OCI-LY7 (cell line): ENCODE data around the gene MROH7. TPM values are rescaled to one million over a fixed set of nuclear protein-coding genes. Genes with fewer than 3 reads are reported as not detected.

Source experiments
- BruUV-seq: library from RNA; stranded (reverse); fragments of 400-500 nt; replicated peaks from 2 replicates; lab custom pipeline; 2021; lab: Mats Ljungman, UMichigan
- CTCF ChIA-PET: fragments of 300-600 bp; sonication (Branson Sonifier 250); formaldehyde crosslinking; loops from one replicate; lab custom pipeline; 2022; ENCODE audit warnings: antibody characterized with exemption; ENCODE audit not compliant: unreplicated experiment; lab: Charles Lee
- POLR2A ChIA-PET: fragments of 300-600 bp; sonication (Branson Sonifier 250); formaldehyde crosslinking; loops from one replicate; lab custom pipeline; 2022; ENCODE audit warnings: antibody characterized with exemption; lab: Charles Lee
- DNase-seq: peaks from one replicate; pipeline ENCODE4 v3.0.0-alpha.2; 2015; ENCODE audit warnings: low spot score
- H2AFZ ChIP-seq: fragments of 200-600 bp; sonication (generic), shearing (Covaris generic); 2 replicates; pipeline ENCODE4 v1.6.1; 2014; ENCODE audit warnings: mild to moderate bottlenecking, antibody characterized with exemption, low read length, moderate library complexity
- H3K27ac ChIP-seq: fragments of 200-600 bp; sonication (generic); 2 replicates; pipeline ENCODE4 v1.5.1; 2014; ENCODE audit warnings: mixed run types, low read depth, mild to moderate bottlenecking, moderate library complexity, low read length, inconsistent platforms; ENCODE audit not compliant: poor library complexity, severe bottlenecking
- H3K36me3 ChIP-seq: fragments of 200-600 bp; sonication (generic); 2 replicates; pipeline ENCODE4 v1.6.1; 2014; ENCODE audit warnings: mild to moderate bottlenecking, antibody characterized with exemption, low read length, moderate library complexity, mixed read lengths; ENCODE audit not compliant: insufficient read depth
- H3K4me1 ChIP-seq: fragments of 200-600 bp; sonication (generic); 2 replicates; pipeline ENCODE4 v1.5.1; 2014; ENCODE audit warnings: mild to moderate bottlenecking, low read length; ENCODE audit not compliant: insufficient read depth, poor library complexity, severe bottlenecking
- H3K4me2 ChIP-seq: fragments of 200-600 bp; sonication (generic); 2 replicates; pipeline ENCODE4 v1.6.1; 2014; ENCODE audit warnings: mild to moderate bottlenecking, low read length
- H3K4me3 ChIP-seq: fragments of 200-600 bp; sonication (generic); 2 replicates; pipeline ENCODE4 v1.5.1; 2014; ENCODE audit warnings: mild to moderate bottlenecking, low read depth, low read length; ENCODE audit not compliant: poor library complexity, severe bottlenecking
- H3K79me2 ChIP-seq: fragments of 200-600 bp; sonication (generic); 2 replicates; pipeline ENCODE4 v1.6.1; 2016; ENCODE audit warnings: low read depth, mild to moderate bottlenecking, low read length, moderate library complexity, mixed read lengths; ENCODE audit not compliant: insufficient read depth
- H3K9me2 ChIP-seq: fragments of 200-600 bp; sonication (generic); 2 replicates; pipeline ENCODE4 v1.6.1; 2016; ENCODE audit warnings: mild to moderate bottlenecking, low read length, mixed read lengths; ENCODE audit not compliant: insufficient read depth
- H3K9me3 ChIP-seq: fragments of 200-600 bp; sonication (generic); 2 replicates; pipeline ENCODE4 v1.6.1; 2014; ENCODE audit warnings: mild to moderate bottlenecking, mixed run types, low read length, mixed read lengths
- H4K20me1 ChIP-seq: fragments of 200-600 bp; sonication (generic); 2 replicates; pipeline ENCODE4 v1.6.1; 2014; ENCODE audit warnings: mild to moderate bottlenecking, antibody characterized with exemption, low read length, moderate library complexity, mixed read lengths; ENCODE audit not compliant: insufficient read depth
- EZH2phosphoT487 ChIP-seq: fragments of 200-600 bp; sonication (generic); IDR thresholded peaks from 2 replicates; pipeline ENCODE4 v1.6.1; 2018; ENCODE audit warnings: low read depth, borderline replicate concordance, mild to moderate bottlenecking, mixed run types, antibody characterized with exemption, low read length, moderate library complexity, mixed read lengths
- intact Hi-C: fragments of 100-400 bp; cut with micrococcal nuclease; formaldehyde crosslinking; loops from one replicate; pipeline ENCODE4 v1.10.0; 2022; ENCODE audit not compliant: unreplicated experiment
- total RNA-seq, 2 experiments: library from RNA; depleted of rRNA in 1 of 2; stranded (reverse); fragments of >200 nt in 1 of 2; shearing (Covaris generic) in 1 of 2; gene quantifications; 2 replicates each; pipeline ENCODE4 v1.2.3, GENCODE V29; 2014 to 2022
- TF ChIP-seq, protein P1 (sequence below): fragments of 200-600 bp; sonication (generic); conservative IDR thresholded peaks from 2 replicates; pipeline ENCODE4 v1.5.1; 2014; ENCODE audit warnings: mild to moderate bottlenecking, antibody characterized with exemption, low read length, moderate library complexity, mixed read lengths

MROH7 gene
- total RNA-seq, 2 experiments from 2014 or later, result not detected

DNA sequence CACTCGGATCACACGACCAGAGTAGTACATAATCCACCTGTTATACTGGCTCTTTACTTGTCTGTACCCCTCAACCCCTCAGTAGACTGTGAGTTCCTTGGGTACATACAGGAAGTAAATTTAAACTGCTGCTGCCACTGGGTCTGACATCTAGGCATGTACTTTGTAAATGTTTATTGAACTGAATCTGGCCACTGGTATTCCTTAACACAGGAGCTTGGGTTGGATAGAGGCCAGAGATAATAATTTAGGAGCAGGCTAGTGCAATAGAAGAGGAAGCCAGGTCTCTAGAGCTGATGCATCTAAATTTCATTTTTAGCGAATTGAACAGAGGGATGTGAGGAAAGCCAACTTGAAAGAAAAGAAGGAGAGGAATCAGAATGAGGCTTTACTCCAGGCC is 86.4 kb downstream of the MROH7 start:
- Histone ChIP-seq H4K20me1 (no peaks in the 10 kb centered on the region), H3K4me3 (no peak overlapping the region), H3K36me3 (peaks cover 87% of the 10 kb centered on the region), H3K27ac (no peak overlapping the region), H3K4me1 (no peaks in the 10 kb centered on the region), H3K9me2 (no peaks in the 10 kb centered on the region), H3K9me3 (no peaks in the 10 kb centered on the region), H3K4me2 (no peak overlapping the region), H3K79me2 (no peaks in the 10 kb centered on the region), H2AFZ (no peak overlapping the region)
- TF ChIP-seq, protein P1, sequence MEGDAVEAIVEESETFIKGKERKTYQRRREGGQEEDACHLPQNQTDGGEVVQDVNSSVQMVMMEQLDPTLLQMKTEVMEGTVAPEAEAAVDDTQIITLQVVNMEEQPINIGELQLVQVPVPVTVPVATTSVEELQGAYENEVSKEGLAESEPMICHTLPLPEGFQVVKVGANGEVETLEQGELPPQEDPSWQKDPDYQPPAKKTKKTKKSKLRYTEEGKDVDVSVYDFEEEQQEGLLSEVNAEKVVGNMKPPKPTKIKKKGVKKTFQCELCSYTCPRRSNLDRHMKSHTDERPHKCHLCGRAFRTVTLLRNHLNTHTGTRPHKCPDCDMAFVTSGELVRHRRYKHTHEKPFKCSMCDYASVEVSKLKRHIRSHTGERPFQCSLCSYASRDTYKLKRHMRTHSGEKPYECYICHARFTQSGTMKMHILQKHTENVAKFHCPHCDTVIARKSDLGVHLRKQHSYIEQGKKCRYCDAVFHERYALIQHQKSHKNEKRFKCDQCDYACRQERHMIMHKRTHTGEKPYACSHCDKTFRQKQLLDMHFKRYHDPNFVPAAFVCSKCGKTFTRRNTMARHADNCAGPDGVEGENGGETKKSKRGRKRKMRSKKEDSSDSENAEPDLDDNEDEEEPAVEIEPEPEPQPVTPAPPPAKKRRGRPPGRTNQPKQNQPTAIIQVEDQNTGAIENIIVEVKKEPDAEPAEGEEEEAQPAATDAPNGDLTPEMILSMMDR, result no peak
- no peak for TF ChIP-seq EZH2phosphoT487
- intact Hi-C loops, result no loop called here
- BruUV-seq, result no TSS peak
- ChIA-PET CTCF (no interaction called here), POLR2A (interaction anchor here (0.6 to 1.4 kb wide), 3 partner anchors 13 to 83 kb away, joined by 3 to 4 read pairs (median 3); partner anchors contain the start of gene TTC4)
- DNase-seq, result no peak

DNA sequence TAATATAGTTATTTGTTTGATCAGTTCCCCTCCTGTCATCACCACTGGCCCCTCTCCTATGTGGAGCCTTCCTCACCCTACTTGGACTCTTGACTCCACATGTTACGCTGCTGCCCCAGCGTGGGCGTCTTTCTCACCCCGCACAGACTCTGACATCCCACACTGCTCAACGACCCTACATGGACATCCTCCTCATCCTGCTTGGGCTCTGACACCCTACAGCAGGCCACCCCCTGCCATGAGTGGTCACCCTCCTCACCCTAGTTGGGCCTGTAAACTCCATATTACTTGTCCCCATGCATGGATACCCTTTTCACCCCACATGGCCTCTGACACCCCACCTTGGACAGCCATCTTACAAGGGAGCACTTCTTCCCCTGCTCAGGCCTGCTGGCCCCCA is 95.1 kb downstream of the MROH7 start:
- BruUV-seq, result no TSS peak

DNA sequence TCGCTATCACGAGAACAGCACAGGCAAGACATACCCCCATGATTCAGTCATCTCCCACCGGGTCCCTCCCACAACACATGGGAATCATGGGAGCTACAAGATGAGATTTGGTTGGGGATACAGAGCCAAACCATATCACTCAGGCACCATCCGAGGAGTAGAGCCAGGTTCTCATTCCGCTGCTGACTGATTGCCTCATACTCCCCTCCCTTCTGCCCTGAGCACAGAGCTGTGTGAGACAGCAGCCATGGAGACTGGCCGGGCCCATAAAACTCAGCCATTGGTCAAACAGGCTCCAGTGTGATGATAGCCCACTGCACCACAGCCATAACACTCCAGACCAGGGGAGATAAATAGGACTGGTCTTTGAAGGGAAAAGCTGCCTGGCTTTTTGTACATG is 96.7 kb downstream of the MROH7 start:
- ChIA-PET CTCF (no interaction called here), POLR2A (no interaction called here)
- Histone ChIP-seq H3K36me3 (peaks cover 88% of the 10 kb centered on the region), H3K27ac (no peak overlapping the region), H4K20me1 (no peaks in the 10 kb centered on the region), H2AFZ (no peak overlapping the region), H3K4me1 (no peaks in the 10 kb centered on the region), H3K4me3 (no peak overlapping the region), H3K9me3 (no peaks in the 10 kb centered on the region), H3K79me2 (no peaks in the 10 kb centered on the region), H3K9me2 (no peaks in the 10 kb centered on the region), H3K4me2 (no peak overlapping the region)
- DNase-seq, result no peak
- intact Hi-C loops, result no loop called here
- no TSS peak for BruUV-seq
- TF ChIP-seq, protein P1, result no peak
- TF ChIP-seq EZH2phosphoT487, result no peak

More for the DNA sequence above, 95.1 kb downstream of the MROH7 start:
- Histone ChIP-seq H3K4me2 (no peak overlapping the region), H3K9me2 (no peaks in the 10 kb centered on the region), H3K9me3 (no peaks in the 10 kb centered on the region), H3K27ac (no peak overlapping the region), H2AFZ (no peak overlapping the region), H3K36me3 (peaks cover 75% of the 10 kb centered on the region), H4K20me1 (no peaks in the 10 kb centered on the region), H3K4me3 (no peak overlapping the region), H3K79me2 (no peaks in the 10 kb centered on the region), H3K4me1 (no peaks in the 10 kb centered on the region)
- CTCF ChIA-PET, result no interaction called here
- POLR2A ChIA-PET, result no interaction called here
- intact Hi-C loops, result no loop called here
- TF ChIP-seq, protein P1, result no peak
- no peak for TF ChIP-seq EZH2phosphoT487
- DNase-seq, result no peak
